ENCODE measurements around the gene TTC39C. TPM values are rescaled to one million over a fixed set of nuclear protein-coding genes. Genes with fewer than 3 reads are reported as not detected.

Gene TTC39C
- total RNA-seq, 2 donors from 2014 or later, result 8.8 to 9.5 TPM

GRCh38 chr18:23977103-23977502 is 37.5 kb upstream of the TTC39C start:
- H3K27me3 ChIP-seq, result no peaks in the 10 kb centered on the region
- H3K27ac ChIP-seq, result no peak overlapping the region
- no peak overlapping the region for H3K9ac ChIP-seq (ENCODE audit: low read depth in 2 of 2, low read length in 2 of 2)
- no peak for TF ChIP-seq CTCF (IDR thresholded peaks at IDR 0.05)
- intact Hi-C loops (cut with DNase I), result no loop called here
- no peaks in the 10 kb centered on the region for H3K9me3 ChIP-seq
- H3K36me3 ChIP-seq, result no peaks in the 10 kb centered on the region
- no peak for DNase-seq
- peaks cover under 1% of the 10 kb centered on the region for H3K4me1 ChIP-seq
- no peak overlapping the region for H3K4me3 ChIP-seq

- Histone ChIP-seq H3K4me1 (peaks cover 4% of the 10 kb centered on the region), H3K9ac (ENCODE audit: low read depth in 2 of 2, low read length in 2 of 2) (no peak overlapping the region), H3K4me3 (no peak overlapping the region), H3K36me3 (no peaks in the 10 kb centered on the region), H3K27ac (no peak overlapping the region), H3K27me3 (no peaks in the 10 kb centered on the region), H3K9me3 (no peaks in the 10 kb centered on the region)
- DNase-seq, result no peak
- intact Hi-C loops (cut with DNase I), result no loop called here
- no peak for TF ChIP-seq CTCF (IDR thresholded peaks at IDR 0.05)
Measured at GRCh38 chr18:23977719-23978483, 36.7 kb upstream of the TTC39C start.

- intact Hi-C loops (cut with DNase I), result no loop called here
- DNase-seq, result no peak
Measured at GRCh38 chr18:23981369-23981980, 33.1 kb upstream of the TTC39C start.

GRCh38 chr18:23982155-23983079 is 32.1 kb upstream of the TTC39C start:
- H3K36me3 ChIP-seq, result no peaks in the 10 kb centered on the region
- H3K27ac ChIP-seq, result peak overlapping the region; percentile 12
- no peak for TF ChIP-seq CTCF (IDR thresholded peaks at IDR 0.05)
- intact Hi-C loops (cut with DNase I), result no loop called here
- peak; percentile 45 for DNase-seq
- H3K9me3 ChIP-seq, result no peaks in the 10 kb centered on the region
- H3K4me1 ChIP-seq, result peaks cover 4% of the 10 kb centered on the region
- no peak overlapping the region for H3K4me3 ChIP-seq
- no peaks in the 10 kb centered on the region for H3K27me3 ChIP-seq
- H3K9ac ChIP-seq (ENCODE audit: low read depth in 2 of 2, low read length in 2 of 2), result no peak overlapping the region

More at GRCh38 chr18:23981369-23981980, 33.1 kb upstream of the TTC39C start:
- H3K36me3 ChIP-seq, result no peaks in the 10 kb centered on the region
- no peaks in the 10 kb centered on the region for H3K27me3 ChIP-seq
- no peak for TF ChIP-seq CTCF (IDR thresholded peaks at IDR 0.05)
- no peak overlapping the region for H3K27ac ChIP-seq
- no peak overlapping the region for H3K4me3 ChIP-seq
- no peak overlapping the region for H3K9ac ChIP-seq (ENCODE audit: low read depth in 2 of 2, low read length in 2 of 2)
- H3K9me3 ChIP-seq, result no peaks in the 10 kb centered on the region
- H3K4me1 ChIP-seq, result peaks cover 4% of the 10 kb centered on the region

- intact Hi-C loops (cut with DNase I), result no loop called here
- no peak for DNase-seq
- no peak overlapping the region for H3K27ac ChIP-seq
Measured at GRCh38 chr18:23983112-23983511, 31.4 kb upstream of the TTC39C start.

More at GRCh38 chr18:23983112-23983511, 31.4 kb upstream of the TTC39C start:
- no peak overlapping the region for H3K4me3 ChIP-seq
- H3K4me1 ChIP-seq, result peaks cover 4% of the 10 kb centered on the region
- no peaks in the 10 kb centered on the region for H3K27me3 ChIP-seq
- no peaks in the 10 kb centered on the region for H3K9me3 ChIP-seq
- H3K36me3 ChIP-seq, result no peaks in the 10 kb centered on the region
- no peak for TF ChIP-seq CTCF (IDR thresholded peaks at IDR 0.05)
- H3K9ac ChIP-seq (ENCODE audit: low read depth in 2 of 2, low read length in 2 of 2), result no peak overlapping the region

Measured in colonic mucosa (tissue), 4 donors.